PC-9 (cell line): ENCODE data around the gene EXOSC5. TPM values are rescaled to one million over a fixed set of nuclear protein-coding genes. Genes with fewer than 3 reads are reported as not detected.

Source experiments
- BruUV-seq: library from RNA; stranded (reverse); fragments of 400-500 nt; replicated peaks from 2 replicates; lab custom pipeline; 2021; lab: Mats Ljungman, UMichigan
- CTCF ChIA-PET: fragments of 300-600 bp; sonication (Branson Sonifier 250); formaldehyde crosslinking; loops from one replicate; lab custom pipeline; 2022; ENCODE audit warnings: antibody characterized with exemption; lab: Charles Lee
- POLR2A ChIA-PET: fragments of 300-600 bp; sonication (Branson Sonifier 250); formaldehyde crosslinking; loops from one replicate; lab custom pipeline; 2022; ENCODE audit warnings: antibody characterized with exemption; ENCODE audit not compliant: unreplicated experiment; lab: Charles Lee
- DNase-seq, 2 experiments: peaks; one replicate each; pipeline versions ENCODE4 v3.0.0 to v3.0.0-alpha.2; 2015 to 2022; ENCODE audit warnings: mixed read lengths in 1 of 2
- H2AFZ ChIP-seq: fragments of 200-600 bp; sonication (generic); 2 replicates; pipeline ENCODE4 v1.8.1; 2017; ENCODE audit warnings: antibody characterized with exemption
- H3F3A ChIP-seq: fragments of 200-600 bp; sonication (generic); 2 replicates; pipeline ENCODE4 v1.8.1; 2017; ENCODE audit warnings: antibody characterized with exemption, mild to moderate bottlenecking, low read depth; ENCODE audit not compliant: insufficient read depth
- H3K27ac ChIP-seq: fragments of 200-600 bp; sonication (generic); 2 replicates; pipeline ENCODE4 v1.6.1; 2016; ENCODE audit warnings: mixed run types
- H3K27me3 ChIP-seq: fragments of 200-600 bp; sonication (generic); 2 replicates; pipeline ENCODE4 v1.6.1; 2016; ENCODE audit warnings: low read depth, mixed run types; ENCODE audit not compliant: insufficient read depth
- H3K36me3 ChIP-seq: fragments of 200-600 bp; sonication (generic); 2 replicates; pipeline ENCODE4 v1.6.1; 2016; ENCODE audit warnings: low read depth, mixed run types
- H3K4me1 ChIP-seq: fragments of 200-600 bp; sonication (generic); replicated peaks from 2 replicates; pipeline ENCODE4 v1.6.1; 2016; ENCODE audit warnings: mixed run types; ENCODE audit not compliant: insufficient read depth
- H3K4me2 ChIP-seq: fragments of 200-600 bp; sonication (generic); 2 replicates; pipeline ENCODE4 v1.6.1; 2017; ENCODE audit warnings: mixed run types
- H3K4me3 ChIP-seq: fragments of 200-600 bp; sonication (generic); 2 replicates; pipeline ENCODE4 v1.6.1; 2016; ENCODE audit warnings: mixed run types
- H3K79me2 ChIP-seq: fragments of 200-600 bp; sonication (generic); 2 replicates; pipeline ENCODE4 v1.6.1; 2017; ENCODE audit warnings: low read depth, mixed run types
- H3K9me2 ChIP-seq: fragments of 200-600 bp; sonication (generic); 2 replicates; pipeline ENCODE4 v1.8.1; 2017; ENCODE audit warnings: mild to moderate bottlenecking; ENCODE audit not compliant: insufficient read depth
- H3K9me3 ChIP-seq: fragments of 200-600 bp; sonication (generic); 2 replicates; pipeline ENCODE4 v1.8.1; 2016; ENCODE audit warnings: low read depth; ENCODE audit not compliant: insufficient read depth
- H4K20me1 ChIP-seq: fragments of 200-600 bp; sonication (generic); 2 replicates; pipeline ENCODE4 v1.8.1; 2017; ENCODE audit not compliant: insufficient read depth
- CTCF ChIP-seq: fragments of 200-600 bp; sonication (generic); conservative IDR thresholded peaks from 2 replicates; pipeline ENCODE4 v1.6.1; 2017; ENCODE audit warnings: mixed run types, antibody characterized with exemption, mild to moderate bottlenecking, moderate library complexity
- EZH2 ChIP-seq: fragments of 200-600 bp; sonication (generic); IDR thresholded peaks from 2 replicates; pipeline ENCODE4 v1.8.0; 2017; ENCODE audit warnings: antibody characterized with exemption, low read depth
- intact Hi-C: fragments of 100-400 bp; cut with micrococcal nuclease; formaldehyde crosslinking; loops from one replicate; pipeline ENCODE4 v1.10.0; 2022; ENCODE audit not compliant: unreplicated experiment
- total RNA-seq: library from RNA; stranded (reverse); gene quantifications from 2 replicates; pipeline ENCODE4 v1.2.3, GENCODE V29; 2021

EXOSC5 gene
- total RNA-seq, 1 experiment from 2014 or later = 37.7 TPM

- Histone ChIP-seq H3K4me2 (peak overlapping the region; percentile 87; the same call in 1 of the 2 replicates), H3K36me3 (no peaks in the 10 kb centered on the region), H3K79me2 (peaks cover 23% of the 10 kb centered on the region), H4K20me1 (no peaks in the 10 kb centered on the region), H2AFZ (no peak overlapping the region), H3K4me3 (no peak overlapping the region), H3F3A (peaks cover 5% of the 10 kb centered on the region; the same call in 1 of the 2 replicates), H3K4me1 (peaks cover 12% of the 10 kb centered on the region; the same call in 1 of the 2 replicates), H3K9me3 (no peaks in the 10 kb centered on the region), H3K9me2 (no peaks in the 10 kb centered on the region), H3K27ac (no peak overlapping the region), H3K27me3 (no peaks in the 10 kb centered on the region)
- POLR2A ChIA-PET = interaction anchor here (0.6 kb wide), 1 partner anchor 47 kb away, joined by 7 read pairs; no protein-coding TSS in a partner anchor
- BruUV-seq = no TSS peak
- intact Hi-C loops = no loop called here
- TF ChIP-seq CTCF = no peak
- no peak for TF ChIP-seq EZH2
- CTCF ChIA-PET = interaction anchor here (0.7 kb wide), 1 partner anchor 10 kb away, joined by 6 read pairs; no protein-coding TSS in a partner anchor
- DNase-seq = peak in 1 of 2 experiments; percentile 75
Observed at GRCh38 chr19:41362143-41362847, 34.9 kb downstream of the EXOSC5 start.

GRCh38 chr19:41359741-41360140, 37.4 kb downstream of the EXOSC5 start:
- Histone ChIP-seq H3K36me3 (no peaks in the 10 kb centered on the region), H3K4me2 (no peak overlapping the region), H3K27ac (no peak overlapping the region), H2AFZ (no peak overlapping the region), H3K9me3 (no peaks in the 10 kb centered on the region), H4K20me1 (no peaks in the 10 kb centered on the region), H3K4me3 (no peak overlapping the region), H3K27me3 (no peaks in the 10 kb centered on the region), H3K4me1 (peaks cover 6% of the 10 kb centered on the region; the same call in 1 of the 2 replicates), H3F3A (peaks cover 13% of the 10 kb centered on the region; the same call in 1 of the 2 replicates), H3K79me2 (peaks cover 5% of the 10 kb centered on the region; the same call in 1 of the 2 replicates), H3K9me2 (no peaks in the 10 kb centered on the region)
- intact Hi-C loops = loop anchor here (10.0 kb wide), 1 partner anchor 75 kb away; the partner anchor contains the start of gene DMAC2
- ChIA-PET CTCF (interaction anchor here (0.5 to 0.7 kb wide), 2 partner anchors 21 to 451 kb away, joined by 3 to 8 read pairs; no protein-coding TSS in a partner anchor), POLR2A (no interaction called here)
- DNase-seq = no peak
- BruUV-seq = no TSS peak
- TF ChIP-seq CTCF = no peak
- TF ChIP-seq EZH2 = no peak

GRCh38 chr19:41357746-41358145, 39.4 kb downstream of the EXOSC5 start:
- H3K79me2 ChIP-seq = no peaks in the 10 kb centered on the region; the same call in 1 of the 2 replicates
- ChIA-PET POLR2A (no interaction called here), CTCF (no interaction called here)
- no TSS peak for BruUV-seq
- intact Hi-C loops = loop anchor here (10.0 kb wide), 1 partner anchor 77 kb away; the partner anchor contains the start of gene DMAC2
- H3F3A ChIP-seq = peaks cover 9% of the 10 kb centered on the region; the same call in 1 of the 2 replicates
- no peaks in the 10 kb centered on the region for H4K20me1 ChIP-seq
- no peaks in the 10 kb centered on the region; the same call in 1 of the 2 replicates for H3K4me1 ChIP-seq
- no peaks in the 10 kb centered on the region for H3K36me3 ChIP-seq
- DNase-seq = no peak
- no peak for TF ChIP-seq EZH2
- TF ChIP-seq CTCF = no peak
- H3K27ac ChIP-seq = no peak overlapping the region
- H3K4me3 ChIP-seq = no peak overlapping the region
- no peaks in the 10 kb centered on the region for H3K9me3 ChIP-seq
- no peaks in the 10 kb centered on the region for H3K9me2 ChIP-seq
- H3K27me3 ChIP-seq = no peaks in the 10 kb centered on the region
- H3K4me2 ChIP-seq = no peak overlapping the region
- H2AFZ ChIP-seq = no peak overlapping the region
